ENCODE data around the gene CDH20.

Gene CDH20

DNA sequence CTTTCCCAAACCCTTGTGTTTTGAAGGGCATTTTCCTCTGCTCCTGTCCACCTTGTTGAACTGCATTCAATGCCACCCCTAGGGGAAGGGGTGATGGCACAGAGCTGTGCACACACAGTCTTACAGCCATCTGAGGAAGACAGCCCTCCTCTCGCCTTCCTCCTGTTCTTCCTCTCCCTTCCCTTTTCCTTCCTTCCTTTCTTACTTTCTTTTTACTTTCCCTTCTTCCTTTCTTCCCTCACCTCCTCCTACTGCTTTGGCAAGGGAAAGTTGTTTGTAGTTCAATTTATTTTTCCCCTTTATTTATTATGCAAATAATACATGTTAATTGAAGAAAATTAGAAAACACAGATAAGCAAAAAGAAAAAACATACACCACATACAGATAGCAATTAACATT is 99.4 kb downstream of the CDH20 start:
- no peak for DNase-seq

DNA sequence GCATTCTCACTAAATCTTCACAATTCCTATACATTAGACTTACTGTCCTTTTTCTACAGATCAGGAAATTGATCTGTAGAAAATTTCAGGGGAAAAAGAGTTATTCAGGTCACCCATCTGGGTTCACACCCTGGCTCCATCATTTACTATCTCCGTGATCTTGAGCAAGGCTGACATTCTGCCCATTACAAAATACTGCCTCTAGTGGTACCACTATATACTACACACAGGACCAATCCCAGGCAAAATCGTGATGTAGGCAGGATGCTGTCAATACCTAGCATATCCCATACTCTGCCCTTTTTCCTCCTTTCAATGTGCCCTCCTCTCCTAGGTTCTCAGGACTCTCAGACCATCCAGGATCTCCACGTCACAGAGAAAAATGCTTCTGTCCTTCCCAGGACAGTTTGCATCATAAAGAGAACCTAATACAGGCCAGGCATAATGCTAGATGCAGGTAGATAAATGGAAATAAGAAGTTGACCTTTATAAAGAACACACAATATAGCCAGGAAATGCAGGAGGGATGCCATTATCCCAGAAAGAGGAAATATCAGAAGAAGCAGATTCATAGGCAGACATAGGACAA is 101.9 kb downstream of the CDH20 start:
- no peak for DNase-seq

- DNase-seq = no peak
These were observed 110.0 kb downstream of the CDH20 start for GRCh38 chr18:61443081-61443725.

- DNase-seq = peak; percentile 16
These were observed 115.1 kb downstream of the CDH20 start for GRCh38 chr18:61448316-61448715.

DNA sequence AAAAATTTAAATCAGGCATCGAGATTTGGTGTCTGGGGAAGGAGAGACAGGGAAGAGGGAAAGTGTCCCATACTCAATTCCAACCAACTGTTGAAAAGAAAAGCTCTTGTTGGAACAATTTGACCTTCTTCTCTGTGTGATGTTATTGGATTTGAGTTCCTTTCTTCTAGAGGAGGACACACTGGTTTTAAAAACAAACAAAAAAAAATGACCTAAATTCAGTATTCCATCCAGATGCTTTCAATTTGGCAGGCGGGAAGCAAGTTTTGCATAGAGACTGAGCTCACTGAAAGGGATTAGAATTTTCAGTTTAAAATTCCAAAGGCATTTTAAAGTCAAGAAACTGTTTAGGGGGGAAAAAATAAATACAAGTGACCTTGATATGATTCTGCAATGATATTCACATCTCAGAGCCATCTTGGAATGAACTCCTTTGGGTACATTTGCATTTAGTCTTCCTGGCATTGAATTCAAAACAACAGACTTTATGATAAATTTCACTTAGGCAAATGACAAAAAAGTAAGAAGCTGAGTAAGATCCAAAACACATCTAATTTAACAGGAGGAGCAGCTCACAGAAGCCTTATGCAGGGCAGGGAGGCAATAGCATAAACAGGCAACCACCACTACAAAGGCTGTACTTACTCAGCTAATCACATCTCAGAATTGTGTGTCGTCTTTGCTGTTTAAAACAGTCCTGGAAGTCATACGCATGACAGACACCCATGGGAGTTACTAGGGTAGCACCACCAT is 126.8 kb downstream of the CDH20 start:
- no peak for DNase-seq

GRCh38 chr18:61464551-61465142 is 131.4 kb downstream of the CDH20 start:
- DNase-seq = no peak

- DNase-seq = no peak
These were observed 133.5 kb downstream of the CDH20 start for GRCh38 chr18:61466736-61467135.

GRCh38 chr18:61470031-61470674 is 136.9 kb downstream of the CDH20 start:
- DNase-seq = no peak

DNA sequence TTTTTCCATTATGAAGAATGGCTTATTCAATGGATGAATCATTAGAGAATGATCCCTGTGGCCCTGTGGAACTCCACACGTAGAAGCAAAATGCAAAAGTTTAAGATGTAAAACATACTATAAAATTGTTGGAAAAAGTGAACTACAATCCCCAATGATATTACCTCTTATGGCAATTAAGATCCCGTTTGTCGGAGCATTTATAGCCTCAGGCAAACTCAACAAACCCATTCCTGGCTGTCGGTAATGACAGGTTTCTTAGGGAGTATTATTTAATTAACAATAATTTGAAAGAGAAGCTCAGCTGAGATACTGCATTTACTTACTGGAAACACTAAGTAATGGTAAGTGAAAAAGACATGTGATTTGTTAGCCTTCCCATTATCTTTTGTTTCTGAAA is 138.3 kb downstream of the CDH20 start:
- no peak for DNase-seq

- no peak for DNase-seq
These were observed 138.7 kb downstream of the CDH20 start for GRCh38 chr18:61471942-61472341.

GRCh38 chr18:61474341-61474740 is 141.1 kb downstream of the CDH20 start:
- no peak for DNase-seq

DNA sequence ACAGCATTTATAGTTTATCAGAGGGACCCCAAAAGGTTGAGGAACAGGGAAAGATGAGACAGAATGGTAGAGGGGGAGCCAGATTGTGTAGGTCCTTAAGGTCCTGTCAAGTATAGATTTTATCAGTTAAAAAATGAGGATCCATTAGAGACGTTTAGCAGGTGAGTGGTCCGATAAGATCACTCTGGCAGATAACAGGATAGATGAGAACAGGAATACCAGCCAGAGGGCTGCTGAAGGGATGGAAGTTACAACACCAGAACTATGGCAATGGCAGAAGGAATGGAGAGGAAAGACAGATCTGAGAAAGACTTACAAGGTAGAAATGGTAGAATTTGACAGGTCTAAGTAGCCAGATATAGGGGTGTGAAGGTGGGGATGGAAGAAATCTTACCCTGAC is 141.7 kb downstream of the CDH20 start:
- DNase-seq = no peak

GRCh38 chr18:61475931-61476330 is 142.7 kb downstream of the CDH20 start:
- DNase-seq = no peak

DNA sequence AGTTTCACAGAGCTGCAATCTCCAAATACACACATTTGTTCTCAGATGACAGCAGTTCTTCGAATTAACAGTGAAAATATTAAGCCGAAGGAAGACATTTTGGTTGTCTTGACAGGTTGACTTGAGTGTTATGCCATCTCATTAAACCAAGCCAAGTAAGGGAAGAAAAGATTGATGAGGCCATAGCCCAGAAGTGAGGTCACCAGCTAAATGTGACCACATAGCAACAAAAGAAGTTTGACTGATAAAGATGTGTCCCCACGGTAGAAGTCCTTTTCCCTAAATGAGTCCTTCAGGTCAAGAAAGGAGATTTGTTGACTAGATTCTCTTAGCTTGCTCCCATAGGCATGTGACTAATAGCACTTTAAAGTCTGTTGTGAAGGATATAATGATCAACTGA is 156.1 kb downstream of the CDH20 start:
- DNase-seq = no peak

GRCh38 chr18:61496374-61496773 is 163.1 kb downstream of the CDH20 start:
- no peak for DNase-seq

DNA sequence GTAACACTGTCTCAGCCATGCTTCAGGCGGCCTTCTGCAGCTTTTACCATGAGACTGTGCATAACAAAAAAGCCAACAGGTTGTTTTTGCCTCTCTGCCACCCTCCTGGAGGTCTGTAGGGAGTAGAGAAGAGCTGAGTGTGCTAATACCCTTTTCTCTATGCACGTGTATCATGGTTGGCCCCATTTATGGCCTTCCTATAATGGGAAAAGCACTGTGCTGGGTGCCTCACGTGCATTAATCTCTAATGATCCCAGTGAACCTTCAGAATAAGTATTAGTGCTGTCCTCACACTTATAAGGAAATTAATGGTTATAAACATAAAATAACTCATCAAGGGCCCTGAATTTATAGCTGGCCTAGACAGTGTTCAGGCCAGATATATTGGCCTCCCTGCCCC is 164.2 kb downstream of the CDH20 start:
- no peak for DNase-seq

- no peak for DNase-seq
These were observed 169.2 kb downstream of the CDH20 start for GRCh38 chr18:61502472-61502871.

DNA sequence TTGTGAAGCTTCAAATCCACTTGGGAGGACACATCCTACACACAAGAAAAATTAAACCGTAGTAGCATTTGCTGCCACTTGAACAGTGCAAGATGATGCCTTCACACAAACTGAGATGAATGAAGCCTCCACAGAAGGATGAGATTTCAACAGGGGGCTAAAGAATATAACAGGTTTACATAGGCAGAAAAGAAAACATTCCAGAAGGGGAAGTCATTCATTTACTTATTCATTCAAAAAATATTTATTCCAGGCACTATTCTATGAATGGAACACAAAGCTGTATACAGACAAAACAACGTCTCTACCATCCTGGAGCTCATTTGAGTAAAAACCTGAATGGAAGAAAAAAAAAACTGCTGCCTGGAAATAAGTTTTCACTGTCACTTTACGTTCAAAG is 170.5 kb downstream of the CDH20 start:
- no peak for DNase-seq

GRCh38 chr18:61528961-61529360 is 195.7 kb downstream of the CDH20 start:
- DNase-seq = no peak

DNA sequence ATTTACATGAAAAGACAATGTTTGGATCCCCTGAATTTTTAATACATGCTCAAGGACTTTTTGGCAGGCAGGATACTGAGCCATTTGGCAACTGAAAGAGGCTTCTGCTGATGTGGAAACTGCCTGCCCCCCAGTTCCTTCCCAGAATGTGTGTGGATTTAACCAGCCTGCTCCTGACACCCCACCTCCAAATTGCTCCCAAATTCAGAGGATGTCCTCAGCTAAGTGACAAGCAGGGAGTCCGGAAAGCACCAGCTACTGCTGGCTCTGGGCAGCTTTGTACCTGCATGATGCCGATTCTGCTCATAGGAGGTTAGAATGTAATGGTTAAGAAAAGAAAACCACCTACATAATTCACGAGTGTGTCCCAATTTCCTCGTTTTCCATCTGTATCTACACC is 197.5 kb downstream of the CDH20 start:
- DNase-seq = no peak

GRCh38 chr18:61531182-61531581 is 198.0 kb downstream of the CDH20 start:
- peak; percentile 7 for DNase-seq

GRCh38 chr18:61531891-61532290 is 198.7 kb downstream of the CDH20 start:
- DNase-seq = no peak

DNA sequence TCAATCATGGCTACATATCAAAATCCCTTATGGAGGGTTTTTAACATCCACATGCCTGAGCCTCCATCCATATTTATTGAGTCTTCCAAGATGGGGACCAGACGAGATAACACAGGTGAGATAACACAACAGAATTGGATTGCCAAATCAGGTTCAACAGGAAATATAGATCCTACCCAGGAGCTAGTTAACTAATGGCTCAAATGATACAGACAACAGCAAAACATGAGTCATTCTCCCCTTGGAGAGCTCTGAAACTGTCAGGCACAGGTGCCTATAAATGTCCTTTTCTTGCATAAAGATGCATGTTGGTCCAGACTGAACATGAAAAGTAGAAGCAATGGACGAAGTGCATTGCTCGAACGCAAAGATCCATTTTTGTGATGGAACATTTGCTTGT is 202.2 kb downstream of the CDH20 start:
- no peak for DNase-seq

GRCh38 chr18:61541673-61542072 is 208.4 kb downstream of the CDH20 start:
- DNase-seq = no peak

All from DMS153 (cell line).